ENCODE data around the gene GALM. TPM values are rescaled to one million over a fixed set of nuclear protein-coding genes. Genes with fewer than 3 reads are reported as not detected.
A peak's percentile ranks its signal among the peaks of the same experiment; 100 is the strongest.
"Not testable (repeated sequence)": the region's sequence is repeated elsewhere in the genome, so short reads cannot be mapped to it uniquely, and the experiment has no call there.

GALM gene
- total RNA-seq, 2 experiments from 2014 or later = 39.7 to 41.1 TPM

- peaks cover 49% of the 10 kb centered on the region for H3K36me3 Mint-ChIP-seq (ENCODE audit: low read depth)
These were observed 41.0 kb downstream of the GALM start for GRCh38 chr2:38706846-38707345.

GRCh38 chr2:38708491-38708890 lies 42.6 kb downstream of the GALM start:
- DNase-seq, H3K27me3 Mint-ChIP-seq, H3K9me3 Mint-ChIP-seq, POLR2A ChIA-PET: not testable (repeated sequence)
- H3K27ac Mint-ChIP-seq = peak overlapping the region; percentile 89
- H3K4me3 Mint-ChIP-seq = peak overlapping the region; percentile 52
- H3K4me1 Mint-ChIP-seq = peaks cover 49% of the 10 kb centered on the region
- H3K36me3 Mint-ChIP-seq (ENCODE audit: low read depth) = peaks cover 52% of the 10 kb centered on the region
- CTCF ChIA-PET = interaction anchor here (0.6 to 3.3 kb wide), 9 partner anchors 9 to 184 kb away, joined by 3 to 14 read pairs (median 4); no protein-coding TSS in a partner anchor

More at GRCh38 chr2:38706846-38707345, 41.0 kb downstream of the GALM start:
- H3K4me3 Mint-ChIP-seq = no peak overlapping the region
- no peak for DNase-seq
- ChIA-PET POLR2A (interaction anchor here (0.7 kb wide), 1 partner anchor 142 kb away, joined by 3 read pairs; no protein-coding TSS in a partner anchor), CTCF (interaction anchor here (0.6 to 3.3 kb wide), 6 partner anchors 111 to 1330 kb away, joined by 3 to 14 read pairs (median 3); partner anchors contain the start of gene SOS1)
- peaks cover 3% of the 10 kb centered on the region for H3K9me3 Mint-ChIP-seq
- H3K27ac Mint-ChIP-seq = no peak overlapping the region
- H3K4me1 Mint-ChIP-seq = peaks cover 47% of the 10 kb centered on the region
- H3K27me3 Mint-ChIP-seq = no peaks in the 10 kb centered on the region

- ChIA-PET POLR2A (no interaction called here), CTCF (interaction anchor here (0.6 to 3.3 kb wide), 6 partner anchors 10 to 144 kb away, joined by 3 to 14 read pairs (median 4); no protein-coding TSS in a partner anchor)
- no peaks in the 10 kb centered on the region for H3K27me3 Mint-ChIP-seq
- H3K36me3 Mint-ChIP-seq (ENCODE audit: low read depth) = peaks cover 55% of the 10 kb centered on the region
- peaks cover 53% of the 10 kb centered on the region for H3K4me1 Mint-ChIP-seq
- peaks cover 3% of the 10 kb centered on the region for H3K9me3 Mint-ChIP-seq
- no peak for DNase-seq
- H3K27ac Mint-ChIP-seq = peak overlapping the region; percentile 89
- H3K4me3 Mint-ChIP-seq = peak overlapping the region; percentile 52
These were observed 43.1 kb downstream of the GALM start for GRCh38 chr2:38708900-38709566.

- H3K4me3 Mint-ChIP-seq = peak overlapping the region; percentile 52
- peak; percentile 64 for DNase-seq
- H3K27me3 Mint-ChIP-seq = no peaks in the 10 kb centered on the region
- H3K4me1 Mint-ChIP-seq = peaks cover 58% of the 10 kb centered on the region
- peak overlapping the region; percentile 89 for H3K27ac Mint-ChIP-seq
- POLR2A ChIA-PET = no interaction called here
- CTCF ChIA-PET = interaction anchor here (0.6 to 3.3 kb wide), 4 partner anchors 11 to 128 kb away, joined by 3 to 14 read pairs (median 4); no protein-coding TSS in a partner anchor
- peaks cover 56% of the 10 kb centered on the region for H3K36me3 Mint-ChIP-seq (ENCODE audit: low read depth)
- peaks cover 3% of the 10 kb centered on the region for H3K9me3 Mint-ChIP-seq
These were observed 43.8 kb downstream of the GALM start for GRCh38 chr2:38709567-38710194.

- DNase-seq = no peak
- H3K27ac Mint-ChIP-seq = no peak overlapping the region
- H3K36me3 Mint-ChIP-seq (ENCODE audit: low read depth) = peaks cover 62% of the 10 kb centered on the region
- ChIA-PET POLR2A (no interaction called here), CTCF (interaction anchor here (1.2 to 1.3 kb wide), 2 partner anchors 8 to 108 kb away, joined by 3 to 4 read pairs; no protein-coding TSS in a partner anchor)
- peaks cover 65% of the 10 kb centered on the region for H3K4me1 Mint-ChIP-seq
- H3K27me3 Mint-ChIP-seq = no peaks in the 10 kb centered on the region
- H3K9me3 Mint-ChIP-seq = peaks cover 3% of the 10 kb centered on the region
- no peak overlapping the region for H3K4me3 Mint-ChIP-seq
These were observed 45.6 kb downstream of the GALM start for GRCh38 chr2:38711558-38711957.

GRCh38 chr2:38712413-38712812 lies 46.5 kb downstream of the GALM start:
- POLR2A ChIA-PET = no interaction called here
- Mint-ChIP-seq H3K27me3 (no peaks in the 10 kb centered on the region), H3K4me1 (peaks cover 57% of the 10 kb centered on the region), H3K9me3 (peaks cover 3% of the 10 kb centered on the region), H3K27ac (no peak overlapping the region), H3K4me3 (no peak overlapping the region), H3K36me3 (ENCODE audit: low read depth) (peaks cover 64% of the 10 kb centered on the region)
- no peak for DNase-seq
- CTCF ChIA-PET = interaction anchor here (1.2 kb wide), 1 partner anchor 109 kb away, joined by 4 read pairs; no protein-coding TSS in a partner anchor

- peaks cover 66% of the 10 kb centered on the region for H3K36me3 Mint-ChIP-seq (ENCODE audit: low read depth)
- H3K4me1 Mint-ChIP-seq = peaks cover 55% of the 10 kb centered on the region
- H3K4me3 Mint-ChIP-seq = no peak overlapping the region
- no peaks in the 10 kb centered on the region for H3K27me3 Mint-ChIP-seq
- POLR2A ChIA-PET = no interaction called here
- peaks cover 3% of the 10 kb centered on the region for H3K9me3 Mint-ChIP-seq
- CTCF ChIA-PET = interaction anchor here (1.2 to 2.7 kb wide), 4 partner anchors 10 to 159 kb away, joined by 3 to 9 read pairs (median 4); no protein-coding TSS in a partner anchor
- DNase-seq = no peak
- H3K27ac Mint-ChIP-seq = peak overlapping the region; percentile 57
These were observed 47.0 kb downstream of the GALM start for GRCh38 chr2:38712871-38713270.

GRCh38 chr2:38713338-38713737 lies 47.4 kb downstream of the GALM start:
- Mint-ChIP-seq H3K9me3 (peaks cover 3% of the 10 kb centered on the region), H3K36me3 (ENCODE audit: low read depth) (peaks cover 69% of the 10 kb centered on the region), H3K4me3 (no peak overlapping the region), H3K27ac (peak overlapping the region; percentile 57), H3K27me3 (no peaks in the 10 kb centered on the region), H3K4me1 (peaks cover 53% of the 10 kb centered on the region)
- POLR2A ChIA-PET = interaction anchor here (0.7 to 1.0 kb wide), 2 partner anchors 38 to 337 kb away, joined by 6 to 10 read pairs; partner anchors contain the start of gene SRSF7
- CTCF ChIA-PET = interaction anchor here (0.7 to 2.7 kb wide), 7 partner anchors 9 to 448 kb away, joined by 3 to 9 read pairs (median 3); no protein-coding TSS in a partner anchor
- no peak for DNase-seq

- not testable (repeated sequence) for DNase-seq, H3K27me3 Mint-ChIP-seq, H3K4me3 Mint-ChIP-seq, H3K9me3 Mint-ChIP-seq, H3K27ac Mint-ChIP-seq
- POLR2A ChIA-PET = interaction anchor here (1.2 kb wide), 1 partner anchor 31 kb away, joined by 4 read pairs; no protein-coding TSS in a partner anchor
- CTCF ChIA-PET = interaction anchor here (2.7 kb wide), 1 partner anchor 133 kb away, joined by 9 read pairs; no protein-coding TSS in a partner anchor
- Mint-ChIP-seq H3K36me3 (ENCODE audit: low read depth) (peaks cover 71% of the 10 kb centered on the region), H3K4me1 (peaks cover 42% of the 10 kb centered on the region)
These were observed 49.0 kb downstream of the GALM start for GRCh38 chr2:38714941-38715340.

GRCh38 chr2:38716185-38716584 lies 50.3 kb downstream of the GALM start:
- H3K27ac Mint-ChIP-seq = no peak overlapping the region
- peaks cover 7% of the 10 kb centered on the region for H3K9me3 Mint-ChIP-seq
- ChIA-PET CTCF (interaction anchor here (1.0 kb wide), 1 partner anchor 10 kb away, joined by 3 read pairs; no protein-coding TSS in a partner anchor), POLR2A (interaction anchor here (1.2 kb wide), 1 partner anchor 32 kb away, joined by 4 read pairs; no protein-coding TSS in a partner anchor)
- peaks cover 45% of the 10 kb centered on the region for H3K4me1 Mint-ChIP-seq
- DNase-seq = no peak
- H3K4me3 Mint-ChIP-seq = no peak overlapping the region
- peaks cover 71% of the 10 kb centered on the region for H3K36me3 Mint-ChIP-seq (ENCODE audit: low read depth)
- no peaks in the 10 kb centered on the region for H3K27me3 Mint-ChIP-seq

GRCh38 chr2:38718601-38719000 lies 52.7 kb downstream of the GALM start:
- CTCF ChIA-PET = interaction anchor here (0.6 to 1.6 kb wide), 3 partner anchors 16 to 195 kb away, joined by 3 to 6 read pairs (median 5); no protein-coding TSS in a partner anchor
- Mint-ChIP-seq H3K4me3 (no peak overlapping the region), H3K4me1 (peaks cover 53% of the 10 kb centered on the region), H3K36me3 (ENCODE audit: low read depth) (peaks cover 57% of the 10 kb centered on the region), H3K27me3 (no peaks in the 10 kb centered on the region), H3K9me3 (peaks cover 4% of the 10 kb centered on the region), H3K27ac (no peak overlapping the region)
- POLR2A ChIA-PET = no interaction called here
- no peak for DNase-seq

GRCh38 chr2:38719706-38720105 lies 53.8 kb downstream of the GALM start:
- H3K36me3 Mint-ChIP-seq (ENCODE audit: low read depth) = peaks cover 55% of the 10 kb centered on the region
- DNase-seq = no peak
- peaks cover 4% of the 10 kb centered on the region for H3K9me3 Mint-ChIP-seq
- ChIA-PET POLR2A (no interaction called here), CTCF (interaction anchor here (0.6 to 1.6 kb wide), 3 partner anchors 8 to 116 kb away, joined by 3 to 6 read pairs (median 3); no protein-coding TSS in a partner anchor)
- H3K27me3 Mint-ChIP-seq = no peaks in the 10 kb centered on the region
- no peak overlapping the region for H3K27ac Mint-ChIP-seq
- no peak overlapping the region for H3K4me3 Mint-ChIP-seq
- H3K4me1 Mint-ChIP-seq = peaks cover 49% of the 10 kb centered on the region
